Retinal pigment epithelial cell (primary cell): ENCODE data around the gene FAM217B.

Source experiments
- DNase-seq: peaks from one replicate; pipeline ENCODE4 v3.0.0-alpha.2; 2010; ENCODE audit warnings: low read depth
- H3K4me3 ChIP-seq: 2 replicates; pipeline ENCODE4 v1.5.1; 2011; ENCODE audit warnings: mild to moderate bottlenecking, low read length, control low read depth, moderate library complexity
- CTCF ChIP-seq: conservative IDR thresholded peaks from 2 replicates; pipeline ENCODE4 v1.5.1; 2011; ENCODE audit warnings: low read depth, low read length, control low read depth, inconsistent platforms

Gene FAM217B

GRCh38 chr20:59938696-59939051 is 1.5 kb upstream of the FAM217B start:
- no peak overlapping the region for H3K4me3 ChIP-seq
- TF ChIP-seq CTCF: no peak
- no peak for DNase-seq

- DNase-seq: no peak
- no peak for TF ChIP-seq CTCF
- H3K4me3 ChIP-seq: peak overlapping the region; percentile 80
Observed at GRCh38 chr20:59939052-59939878, 924 bp upstream of the FAM217B start.

- peak overlapping the region; percentile 80 for H3K4me3 ChIP-seq
- no peak for DNase-seq
- TF ChIP-seq CTCF: no peak
Observed at GRCh38 chr20:59939879-59940128, 385 bp upstream of the FAM217B start.

GRCh38 chr20:59940956-59941294 is 736 bp downstream of the FAM217B start:
- no peak for TF ChIP-seq CTCF
- peak overlapping the region; percentile 80 for H3K4me3 ChIP-seq
- DNase-seq: no peak

GRCh38 chr20:59942245-59942644 is 2.1 kb downstream of the FAM217B start:
- H3K4me3 ChIP-seq: no peak overlapping the region
- no peak for TF ChIP-seq CTCF
- DNase-seq: no peak

GRCh38 chr20:59944726-59945125 is 4.5 kb downstream of the FAM217B start:
- H3K4me3 ChIP-seq: no peak overlapping the region
- no peak for TF ChIP-seq CTCF
- no peak for DNase-seq

GRCh38 chr20:59945175-59945574 is 5.0 kb downstream of the FAM217B start:
- DNase-seq: no peak
- H3K4me3 ChIP-seq: no peak overlapping the region
- TF ChIP-seq CTCF: no peak
